Brain microvascular endothelial cell (primary cell): ENCODE measurements around the gene FRMD8.

Experiments
- DNase-seq: peaks from one replicate; pipeline ENCODE4 v3.0.0-alpha.2; 2020
- H3K27ac ChIP-seq: fragments of 250-450 bp; sonication (Bioruptor Pico); 2 replicates; pipeline ENCODE4 v1.5.1; 2020; ENCODE audit warnings: mild to moderate bottlenecking, moderate library complexity
- H3K27me3 ChIP-seq: fragments of 250-450 bp; sonication (Bioruptor Pico); replicated peaks from 2 replicates; pipeline ENCODE4 v1.5.1; 2020; ENCODE audit warnings: mild to moderate bottlenecking
- H3K36me3 ChIP-seq: fragments of 250-450 bp; sonication (Bioruptor Pico); replicated peaks from 2 replicates; pipeline ENCODE4 v1.5.1; 2020; ENCODE audit warnings: mild to moderate bottlenecking
- H3K4me3 ChIP-seq: 2 replicates; pipeline ENCODE4 v1.5.1; 2011; ENCODE audit warnings: low read depth, mild to moderate bottlenecking, control low read depth, low read length, moderate library complexity
- in situ Hi-C: cut with HindIII; loops from 2 replicates; pipeline ENCODE4 v1.10.0; 2017; ENCODE audit warnings: low sequenced_read_pairs, low pct_ligation_motif_present
- TF ChIP-seq, protein P1 (sequence below): IDR thresholded peaks from 2 replicates; pipeline ENCODE4 v1.5.1; 2011; ENCODE audit warnings: low read depth, mild to moderate bottlenecking, moderate library complexity, low read length, control low read depth, inconsistent platforms; ENCODE audit errors: missing control alignments

Gene FRMD8

DNA sequence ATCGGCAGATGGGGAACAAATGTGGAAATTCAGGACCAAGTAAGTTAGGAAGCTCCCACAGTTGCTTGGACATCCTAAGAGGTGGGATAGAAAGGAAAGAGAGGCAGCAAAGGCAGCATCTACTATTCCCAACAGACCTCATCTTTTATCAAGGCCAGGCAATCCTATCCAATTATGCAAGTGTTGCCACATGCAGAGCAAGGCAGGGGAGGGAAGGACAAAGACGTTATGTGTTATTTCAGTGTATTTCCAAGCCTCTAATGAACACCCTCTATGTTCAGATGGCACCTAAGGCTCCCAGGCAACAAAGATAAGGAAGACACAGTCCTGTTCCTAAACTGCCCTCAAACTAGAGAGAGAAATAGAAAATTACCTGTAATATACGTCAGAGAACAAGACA lies 22.7 kb upstream of the FRMD8 start:
- TF ChIP-seq, protein P1, sequence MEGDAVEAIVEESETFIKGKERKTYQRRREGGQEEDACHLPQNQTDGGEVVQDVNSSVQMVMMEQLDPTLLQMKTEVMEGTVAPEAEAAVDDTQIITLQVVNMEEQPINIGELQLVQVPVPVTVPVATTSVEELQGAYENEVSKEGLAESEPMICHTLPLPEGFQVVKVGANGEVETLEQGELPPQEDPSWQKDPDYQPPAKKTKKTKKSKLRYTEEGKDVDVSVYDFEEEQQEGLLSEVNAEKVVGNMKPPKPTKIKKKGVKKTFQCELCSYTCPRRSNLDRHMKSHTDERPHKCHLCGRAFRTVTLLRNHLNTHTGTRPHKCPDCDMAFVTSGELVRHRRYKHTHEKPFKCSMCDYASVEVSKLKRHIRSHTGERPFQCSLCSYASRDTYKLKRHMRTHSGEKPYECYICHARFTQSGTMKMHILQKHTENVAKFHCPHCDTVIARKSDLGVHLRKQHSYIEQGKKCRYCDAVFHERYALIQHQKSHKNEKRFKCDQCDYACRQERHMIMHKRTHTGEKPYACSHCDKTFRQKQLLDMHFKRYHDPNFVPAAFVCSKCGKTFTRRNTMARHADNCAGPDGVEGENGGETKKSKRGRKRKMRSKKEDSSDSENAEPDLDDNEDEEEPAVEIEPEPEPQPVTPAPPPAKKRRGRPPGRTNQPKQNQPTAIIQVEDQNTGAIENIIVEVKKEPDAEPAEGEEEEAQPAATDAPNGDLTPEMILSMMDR = no peak
- Histone ChIP-seq H3K36me3 (no peaks in the 10 kb centered on the region), H3K4me3 (no peak overlapping the region), H3K27ac (no peak overlapping the region), H3K27me3 (no peaks in the 10 kb centered on the region)
- no peak for DNase-seq
- in situ Hi-C loops = no loop called here

DNA sequence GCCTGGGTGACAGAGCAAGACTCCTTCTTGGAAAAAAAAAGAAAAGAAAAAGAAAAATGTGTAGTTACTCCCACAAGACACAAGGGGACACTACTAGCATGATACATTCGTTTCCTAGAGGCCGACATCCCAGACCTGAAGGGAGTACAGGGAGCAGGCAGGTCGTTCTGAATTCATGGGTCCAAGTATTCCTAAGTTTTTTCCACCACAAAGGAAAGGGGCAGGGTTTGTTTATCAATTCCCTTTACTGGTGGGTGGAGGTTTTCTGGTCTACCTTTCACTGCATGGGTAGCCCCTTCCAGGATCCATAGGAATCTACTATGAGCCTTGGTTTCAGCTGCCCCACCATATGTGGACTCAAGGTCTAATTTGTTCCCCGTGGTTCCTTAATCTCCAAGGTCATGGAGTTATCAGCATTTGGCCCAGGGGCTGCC lies 20.1 kb upstream of the FRMD8 start:
- no peak overlapping the region for H3K27ac ChIP-seq
- H3K4me3 ChIP-seq = no peak overlapping the region
- TF ChIP-seq, protein P1 = peak; percentile 73
- no peaks in the 10 kb centered on the region for H3K36me3 ChIP-seq
- H3K27me3 ChIP-seq = no peaks in the 10 kb centered on the region
- DNase-seq = peak; percentile 58
- in situ Hi-C loops = no loop called here

DNA sequence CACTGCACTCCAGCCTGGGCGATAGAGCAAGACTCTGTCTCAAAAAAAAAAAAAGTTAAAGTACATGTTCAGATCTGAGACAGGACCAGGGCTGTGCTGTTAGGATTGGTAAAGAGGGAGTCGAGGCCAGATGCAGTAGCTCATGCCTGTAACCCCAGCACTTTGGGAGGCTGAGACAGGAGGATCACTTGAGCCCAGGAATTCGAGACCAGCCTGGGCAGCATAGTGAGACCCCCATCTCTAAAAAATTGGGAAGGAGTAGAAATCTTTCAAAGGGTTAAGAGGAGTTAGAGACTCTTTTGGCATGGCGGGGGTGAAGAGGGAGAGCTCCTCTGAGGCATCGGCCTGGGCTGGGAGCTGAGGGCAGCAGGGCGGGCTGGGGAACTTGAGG lies 15.8 kb upstream of the FRMD8 start:
- DNase-seq = no peak
- TF ChIP-seq, protein P1 = no peak
- Histone ChIP-seq H3K27ac (peak overlapping the region; percentile 72), H3K27me3 (no peaks in the 10 kb centered on the region), H3K4me3 (no peak overlapping the region), H3K36me3 (no peaks in the 10 kb centered on the region)
- in situ Hi-C loops = no loop called here

DNA sequence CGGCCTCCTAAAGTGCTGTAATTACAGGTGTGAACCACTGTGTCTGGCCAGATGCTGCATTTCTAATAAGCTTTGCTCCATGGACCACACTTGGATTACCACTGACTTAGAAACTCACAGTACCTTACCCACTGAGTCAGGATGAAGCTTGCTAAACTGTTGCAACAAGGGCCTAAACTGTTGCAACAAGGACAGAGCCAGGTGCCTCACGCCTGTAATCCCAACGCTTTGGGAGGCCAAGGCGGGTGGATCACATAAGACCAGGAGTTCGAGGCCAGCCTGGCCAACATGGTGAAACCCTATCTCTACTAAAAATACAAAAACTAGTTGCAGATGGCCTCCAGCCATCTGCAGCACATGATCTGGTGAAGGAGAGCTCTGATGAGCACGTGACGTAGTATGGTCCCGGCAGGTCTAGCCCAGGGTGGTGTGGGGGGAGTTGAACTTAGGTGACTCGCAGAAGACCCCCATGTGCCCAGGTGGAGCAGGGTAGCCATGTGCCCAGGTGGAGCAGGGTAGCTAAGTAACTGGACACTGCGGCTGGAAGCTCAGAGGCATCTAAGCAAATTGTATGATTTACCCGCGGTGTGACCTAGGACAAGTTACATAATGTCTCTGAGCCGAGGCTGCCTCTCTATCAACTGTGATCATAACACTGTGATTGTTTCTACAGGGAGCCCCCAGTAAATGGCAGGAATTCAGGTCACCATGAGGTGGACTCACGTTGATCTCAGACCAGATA lies 12.4 kb upstream of the FRMD8 start:
- in situ Hi-C loops = no loop called here
- Histone ChIP-seq H3K4me3 (no peak overlapping the region), H3K27me3 (no peaks in the 10 kb centered on the region), H3K27ac (no peak overlapping the region), H3K36me3 (no peaks in the 10 kb centered on the region)
- no peak for DNase-seq
- TF ChIP-seq, protein P1 = no peak

DNA sequence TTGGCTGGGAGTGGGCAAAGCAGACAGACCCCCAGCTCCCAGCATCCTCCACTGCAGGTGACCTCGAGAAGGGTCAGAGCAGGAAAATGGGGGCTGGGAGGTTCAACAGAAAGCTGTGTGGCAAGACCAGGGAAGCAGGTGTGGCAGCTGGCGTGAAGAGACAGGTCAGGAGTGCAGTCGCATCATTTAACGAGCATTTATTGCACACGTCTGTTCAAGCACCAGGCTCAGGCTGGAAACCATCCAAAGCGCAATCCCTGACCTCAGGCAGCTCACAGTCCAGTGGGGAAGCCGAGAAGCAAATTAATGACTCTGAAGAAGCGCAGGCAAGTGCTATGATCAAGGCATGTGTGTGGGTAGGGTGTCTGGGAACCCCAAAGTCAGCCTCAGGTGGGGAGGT lies 11.4 kb upstream of the FRMD8 start:
- TF ChIP-seq, protein P1 = no peak
- in situ Hi-C loops = no loop called here
- Histone ChIP-seq H3K36me3 (no peaks in the 10 kb centered on the region), H3K27me3 (no peaks in the 10 kb centered on the region), H3K27ac (no peak overlapping the region), H3K4me3 (no peak overlapping the region)
- DNase-seq = no peak
